Natural killer cell (primary cell): ENCODE measurements around the gene SLC7A4. TPM values are rescaled to one million over a fixed set of nuclear protein-coding genes. Genes with fewer than 3 reads are reported as not detected.
A peak's percentile ranks its signal among the peaks of the same experiment; 100 is the strongest.

Experiments
- ATAC-seq, 3 donors: fragments of 150-1000 bp in 2 of 3; fragments of 200-7000 bp in 1 of 3; cut with Tn5 transposase; 1 replicate in 1 of 3; 2 replicates in 2 of 3; pipeline ENCODE4 v1.10.0; 2021; ENCODE audit warnings: mild to moderate bottlenecking in 2 of 3, moderate library complexity in 2 of 3
- DNase-seq, 2 donors: peaks; one replicate each; pipeline versions ENCODE4 v3.0.0 to v3.0.0-alpha.2; 2013 to 2021; ENCODE audit warnings: mixed read lengths in 1 of 2
- H3K27ac ChIP-seq: one replicate; pipeline ENCODE4 v1.5.1; 2013; ENCODE audit warnings: mild to moderate bottlenecking, low read length
- H3K27me3 ChIP-seq: one replicate; pipeline ENCODE4 v1.6.1; 2013; ENCODE audit warnings: low read length; ENCODE audit not compliant: control insufficient read depth, insufficient read depth
- H3K36me3 ChIP-seq: one replicate; pipeline ENCODE4 v1.6.1; 2013; ENCODE audit warnings: low read length; ENCODE audit not compliant: control insufficient read depth, insufficient read depth
- H3K4me1 ChIP-seq: one replicate; pipeline ENCODE4 v1.6.1; 2013; ENCODE audit warnings: low read length; ENCODE audit not compliant: control insufficient read depth, insufficient read depth
- H3K4me3 ChIP-seq: one replicate; pipeline ENCODE4 v1.5.1; 2013; ENCODE audit warnings: low read length
- H3K9me3 ChIP-seq: one replicate; pipeline ENCODE4 v1.6.1; 2013; ENCODE audit warnings: low read length; ENCODE audit not compliant: control insufficient read depth, insufficient read depth
- H3K27ac Mint-ChIP-seq, 2 donors: one replicate each; pipeline ENCODE4 v1.8.0; 2022; ENCODE audit warnings: mild to moderate bottlenecking in 2 of 2, mixed read lengths in 2 of 2, moderate library complexity in 1 of 2
- H3K27me3 Mint-ChIP-seq, 2 donors: one replicate each; pipeline ENCODE4 v1.8.0; 2022; ENCODE audit warnings: low read depth in 2 of 2, mixed read lengths in 2 of 2
- H3K36me3 Mint-ChIP-seq: one replicate; pipeline ENCODE4 v1.8.0; 2022; ENCODE audit warnings: mixed read lengths
- H3K4me1 Mint-ChIP-seq, 2 donors: one replicate each; pipeline ENCODE4 v1.8.0; 2022; ENCODE audit warnings: mixed read lengths in 2 of 2
- H3K4me3 Mint-ChIP-seq: one replicate; pipeline ENCODE4 v1.8.0; 2022; ENCODE audit warnings: mild to moderate bottlenecking, moderate library complexity, mixed read lengths
- H3K9me3 Mint-ChIP-seq, 2 donors: one replicate each; pipeline ENCODE4 v1.8.0; 2022; ENCODE audit warnings: mixed read lengths in 2 of 2
- WGBS: methylation state at CpG from one replicate; pipeline ENCODE4 v1.1.7; 2013; ENCODE audit warnings: missing lambda C conversion rate; ENCODE audit not compliant: insufficient coverage; 5-methylcytosine and 5-hydroxymethylcytosine counted together
- intact Hi-C: fragments of 100-400 bp; cut with micrococcal nuclease; formaldehyde crosslinking; loops from one replicate; pipeline ENCODE4 v1.14.2; 2022
- total RNA-seq, 4 donors: library from RNA; stranded (reverse); fragments of 120-200 nt in 1 of 4; gene quantifications; one replicate each; pipeline versions ENCODE4 v1.2.3 to v1.2.4, GENCODE V29; 2013 to 2022
- TF ChIP-seq, protein P1 (sequence below): fragments of 200-600 bp; IDR thresholded peaks from one replicate; pipeline ENCODE4 v1.8.0; 2022; ENCODE audit warnings: antibody characterized with exemption

The SLC7A4 gene
- total RNA-seq, 3 donors from 2014 or later (not counting 1 experiment from before 2014, with no cell fraction given), result not detected

DNA sequence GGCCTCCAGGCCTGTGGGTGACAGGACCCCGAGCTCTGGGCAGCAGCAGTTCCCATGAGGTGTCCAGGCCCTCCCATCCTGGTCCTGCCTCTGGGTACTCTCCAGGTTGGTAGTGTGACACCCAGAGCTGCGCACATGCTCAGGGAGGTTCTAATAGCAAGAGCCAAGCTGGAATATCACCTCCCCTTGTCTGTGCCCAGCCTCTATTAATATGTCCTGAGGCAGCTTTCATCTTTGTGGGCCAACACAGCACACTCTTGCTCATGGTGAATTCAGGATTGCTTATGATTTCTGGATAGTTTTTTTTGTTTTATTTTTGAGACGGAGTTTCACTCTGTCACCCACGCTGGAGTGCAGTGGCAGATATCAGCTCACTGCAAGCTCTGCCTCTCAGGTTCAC lies 14.0 kb downstream of the SLC7A4 start:
- H3K27ac ChIP-seq, result no peak overlapping the region
- TF ChIP-seq, protein P1, sequence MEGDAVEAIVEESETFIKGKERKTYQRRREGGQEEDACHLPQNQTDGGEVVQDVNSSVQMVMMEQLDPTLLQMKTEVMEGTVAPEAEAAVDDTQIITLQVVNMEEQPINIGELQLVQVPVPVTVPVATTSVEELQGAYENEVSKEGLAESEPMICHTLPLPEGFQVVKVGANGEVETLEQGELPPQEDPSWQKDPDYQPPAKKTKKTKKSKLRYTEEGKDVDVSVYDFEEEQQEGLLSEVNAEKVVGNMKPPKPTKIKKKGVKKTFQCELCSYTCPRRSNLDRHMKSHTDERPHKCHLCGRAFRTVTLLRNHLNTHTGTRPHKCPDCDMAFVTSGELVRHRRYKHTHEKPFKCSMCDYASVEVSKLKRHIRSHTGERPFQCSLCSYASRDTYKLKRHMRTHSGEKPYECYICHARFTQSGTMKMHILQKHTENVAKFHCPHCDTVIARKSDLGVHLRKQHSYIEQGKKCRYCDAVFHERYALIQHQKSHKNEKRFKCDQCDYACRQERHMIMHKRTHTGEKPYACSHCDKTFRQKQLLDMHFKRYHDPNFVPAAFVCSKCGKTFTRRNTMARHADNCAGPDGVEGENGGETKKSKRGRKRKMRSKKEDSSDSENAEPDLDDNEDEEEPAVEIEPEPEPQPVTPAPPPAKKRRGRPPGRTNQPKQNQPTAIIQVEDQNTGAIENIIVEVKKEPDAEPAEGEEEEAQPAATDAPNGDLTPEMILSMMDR, result no peak
- Mint-ChIP-seq H3K36me3 (no peaks in the 10 kb centered on the region), H3K9me3 (no peaks in the 10 kb centered on the region), H3K4me1 (peaks cover 16 to 29% of the 10 kb centered on the region in 2 donors), H3K4me3 (no peak overlapping the region), H3K27ac (no peak overlapping the region), H3K27me3 (no peaks in the 10 kb centered on the region)
- H3K27me3 ChIP-seq, result no peaks in the 10 kb centered on the region
- peaks cover 28% of the 10 kb centered on the region for H3K4me1 ChIP-seq
- ATAC-seq, result no peak
- H3K4me3 ChIP-seq, result no peak overlapping the region
- no peak for DNase-seq
- no peaks in the 10 kb centered on the region for H3K9me3 ChIP-seq
- no peaks in the 10 kb centered on the region for H3K36me3 ChIP-seq
- intact Hi-C loops, result no loop called here
- 90% methylated on average over 4 of the region's 4 CpGs for WGBS

GRCh38 chr22:21016644-21017420 lies 15.5 kb downstream of the SLC7A4 start:
- intact Hi-C loops, result no loop called here
- Mint-ChIP-seq H3K36me3 (no peaks in the 10 kb centered on the region), H3K27me3 (no peaks in the 10 kb centered on the region), H3K4me1 (peaks cover 16 to 31% of the 10 kb centered on the region in 2 donors), H3K9me3 (no peaks in the 10 kb centered on the region), H3K27ac (peak overlapping the region; percentile 9 to 61), H3K4me3 (peak overlapping the region; percentile 35)
- DNase-seq (no peak), ATAC-seq (no peak)
- TF ChIP-seq, protein P1, result no peak
- WGBS, result 88% methylated on average over 13 of the region's 13 CpGs
- Histone ChIP-seq H3K4me3 (no peak overlapping the region), H3K27ac (no peak overlapping the region), H3K9me3 (no peaks in the 10 kb centered on the region), H3K27me3 (no peaks in the 10 kb centered on the region), H3K4me1 (peaks cover 29% of the 10 kb centered on the region), H3K36me3 (no peaks in the 10 kb centered on the region)

DNA sequence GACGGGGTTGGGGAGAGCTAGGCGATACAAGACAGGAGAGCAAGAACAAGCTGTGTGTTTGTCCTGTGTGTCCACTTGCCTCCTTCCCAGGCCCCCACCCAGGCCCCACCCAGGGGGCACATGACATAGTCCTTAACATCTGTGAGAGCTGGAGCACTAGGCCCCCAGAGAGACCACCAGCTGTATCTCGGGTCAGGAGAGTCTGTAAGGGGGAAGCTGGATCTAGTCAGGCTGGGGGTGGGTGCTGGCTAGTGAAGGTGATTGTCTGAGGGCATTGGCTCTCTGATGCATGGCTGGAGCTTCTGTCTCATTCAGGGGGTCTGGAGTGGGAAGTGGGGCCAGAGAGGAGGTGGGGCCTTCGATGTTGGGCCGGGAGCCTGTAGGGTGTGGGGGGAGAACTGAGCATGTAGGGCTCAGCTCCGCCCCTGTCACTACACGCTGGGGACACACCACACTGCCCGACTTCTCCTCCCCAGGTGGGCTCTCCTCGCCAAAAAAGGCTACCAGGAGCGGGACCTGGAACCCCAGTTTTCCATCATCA lies 16.8 kb downstream of the SLC7A4 start:
- Mint-ChIP-seq H3K4me1 (peaks cover 16 to 31% of the 10 kb centered on the region in 2 donors), H3K9me3 (no peaks in the 10 kb centered on the region), H3K36me3 (no peaks in the 10 kb centered on the region), H3K4me3 (peak overlapping the region; percentile 95), H3K27ac (peak overlapping the region; percentile 95 to 97), H3K27me3 (no peaks in the 10 kb centered on the region)
- no peak overlapping the region for H3K4me3 ChIP-seq
- DNase-seq, result no peak
- peak overlapping the region; percentile 75 for H3K27ac ChIP-seq
- ATAC-seq, result no peak
- intact Hi-C loops, result no loop called here
- H3K4me1 ChIP-seq, result peaks cover 29% of the 10 kb centered on the region
- no peaks in the 10 kb centered on the region for H3K9me3 ChIP-seq
- H3K27me3 ChIP-seq, result no peaks in the 10 kb centered on the region
- TF ChIP-seq, protein P1, result no peak
- H3K36me3 ChIP-seq, result no peaks in the 10 kb centered on the region
- 81% methylated on average over 10 of the region's 10 CpGs for WGBS
